SH-SY5Y (cell line): Measurements from ENCODE around the gene RAB40B.

Source experiments
- GATA2 ChIP-seq: IDR thresholded peaks from 2 replicates; pipeline ENCODE4 v1.6.1; 2011; ENCODE audit warnings: mild to moderate bottlenecking, low read depth, low read length
- GATA3 ChIP-seq: IDR thresholded peaks from 2 replicates; pipeline ENCODE4 v1.6.1; 2011; ENCODE audit warnings: low read depth, mild to moderate bottlenecking, low read length, moderate library complexity

GRCh38 chr17:82716203-82717010 is 17.9 kb upstream of the RAB40B start, which contains the start of gene FN3KRP:
- TF ChIP-seq GATA2 (no peak), GATA3 (no peak)
